H9 (cell line): ENCODE results near the gene KIAA1958. TPM values are rescaled to one million over a fixed set of nuclear protein-coding genes. Genes with fewer than 3 reads are reported as not detected.

Experiments used
- DNase-seq: peaks from one replicate; pipeline ENCODE4 v3.0.0-alpha.2; 2017
- H2AFZ ChIP-seq: one replicate; pipeline ENCODE4 v1.6.1; 2013; ENCODE audit warnings: mild to moderate bottlenecking, low read length, control low read depth, moderate library complexity
- H2AK5ac ChIP-seq: 2 replicates; pipeline ENCODE4 v1.6.1; 2013; ENCODE audit warnings: low read length, control low read depth, mixed read lengths; ENCODE audit not compliant: insufficient read length
- H2BK120ac ChIP-seq: one replicate; pipeline ENCODE4 v1.6.1; 2013; ENCODE audit warnings: low read depth, mild to moderate bottlenecking, low read length, control low read depth, inconsistent platforms; ENCODE audit not compliant: poor library complexity, severe bottlenecking
- H2BK12ac ChIP-seq: 2 replicates; pipeline ENCODE4 v1.6.1; 2013; ENCODE audit warnings: low read length, control low read depth, mixed read lengths, low read depth; ENCODE audit not compliant: insufficient read length
- H2BK15ac ChIP-seq: 2 replicates; pipeline ENCODE4 v1.6.1; 2013; ENCODE audit warnings: low read depth, low read length, control low read depth
- H2BK20ac ChIP-seq: one replicate; pipeline ENCODE4 v1.6.1; 2013; ENCODE audit warnings: low read depth, mild to moderate bottlenecking, low read length, control low read depth, inconsistent platforms; ENCODE audit not compliant: poor library complexity, severe bottlenecking
- H2BK5ac ChIP-seq: 2 replicates; pipeline ENCODE4 v1.6.1; 2013; ENCODE audit warnings: low read length, control low read depth, mixed read lengths; ENCODE audit not compliant: insufficient read length
- H3K14ac ChIP-seq: 2 replicates; pipeline ENCODE4 v1.6.1; 2013; ENCODE audit warnings: low read length, control low read depth; ENCODE audit not compliant: insufficient read depth
- H3K18ac ChIP-seq: 2 replicates; pipeline ENCODE4 v1.6.1; 2013; ENCODE audit warnings: low read depth, mild to moderate bottlenecking, mixed read lengths, low read length, control low read depth; ENCODE audit not compliant: insufficient read length
- H3K23ac ChIP-seq: 2 replicates; pipeline ENCODE4 v1.6.1; 2013; ENCODE audit warnings: low read length, control low read depth, mixed read lengths, low read depth; ENCODE audit not compliant: insufficient read length
- H3K23me2 ChIP-seq: 2 replicates; pipeline ENCODE4 v1.6.1; 2013; ENCODE audit warnings: low read depth, mild to moderate bottlenecking, mixed read lengths, low read length, control low read depth; ENCODE audit not compliant: insufficient read length, poor library complexity, severe bottlenecking
- H3K27ac ChIP-seq: 2 replicates; pipeline ENCODE4 v1.5.1; 2013; ENCODE audit warnings: low read length, control low read depth, mixed read lengths, low read depth; ENCODE audit not compliant: insufficient read length
- H3K27me3 ChIP-seq: 2 replicates; pipeline ENCODE4 v1.6.1; 2013; ENCODE audit warnings: low read length, control low read depth, inconsistent platforms; ENCODE audit not compliant: insufficient read depth
- H3K4ac ChIP-seq: 2 replicates; pipeline ENCODE4 v1.6.1; 2013; ENCODE audit warnings: low read depth, mild to moderate bottlenecking, control low read depth, inconsistent platforms, low read length, moderate library complexity
- H3K4me1 ChIP-seq: 2 replicates; pipeline ENCODE4 v1.6.1; 2013; ENCODE audit warnings: low read length, control low read depth, inconsistent platforms; ENCODE audit not compliant: insufficient read depth
- H3K4me2 ChIP-seq: 2 replicates; pipeline ENCODE4 v1.6.1; 2013; ENCODE audit warnings: low read length, control low read depth, mixed read lengths; ENCODE audit not compliant: insufficient read length, insufficient read depth
- H3K56ac ChIP-seq: 2 replicates; pipeline ENCODE4 v1.6.1; 2013; ENCODE audit warnings: low read depth, mild to moderate bottlenecking, mixed read lengths, low read length, control low read depth; ENCODE audit not compliant: insufficient read length
- H3K79me1 ChIP-seq: 2 replicates; pipeline ENCODE4 v1.6.1; 2013; ENCODE audit warnings: low read depth, mild to moderate bottlenecking, moderate library complexity, low read length, control low read depth, inconsistent platforms; ENCODE audit not compliant: insufficient read depth, poor library complexity, severe bottlenecking
- H3K79me2 ChIP-seq: 2 replicates; pipeline ENCODE4 v1.6.1; 2013; ENCODE audit warnings: low read length, control low read depth, inconsistent platforms; ENCODE audit not compliant: insufficient read depth
- H3K9ac ChIP-seq: 2 replicates; pipeline ENCODE4 v1.6.1; 2013; ENCODE audit warnings: low read length, control low read depth, mixed read lengths; ENCODE audit not compliant: insufficient read length; ENCODE audit errors: extremely low read depth
- H3K9me3 ChIP-seq: one replicate; pipeline ENCODE4 v1.6.1; 2013; ENCODE audit warnings: low read depth, low read length, inconsistent platforms; ENCODE audit not compliant: control insufficient read depth
- H3T11ph ChIP-seq: one replicate; pipeline ENCODE4 v1.6.1; 2013; ENCODE audit warnings: mild to moderate bottlenecking, low read length, control low read depth, inconsistent platforms
- H4K20me1 ChIP-seq: one replicate; pipeline ENCODE4 v1.6.1; 2013; ENCODE audit not compliant: control insufficient read depth, insufficient read length, insufficient read depth
- H4K5ac ChIP-seq: 2 replicates; pipeline ENCODE4 v1.6.1; 2013; ENCODE audit warnings: low read depth, mild to moderate bottlenecking, mixed read lengths, low read length, control low read depth; ENCODE audit not compliant: insufficient read length
- H4K8ac ChIP-seq: replicated peaks from 2 replicates; pipeline ENCODE4 v1.6.1; 2013; ENCODE audit warnings: low read length, control low read depth, mixed read lengths, low read depth; ENCODE audit not compliant: insufficient read length
- H4K91ac ChIP-seq: 2 replicates; pipeline ENCODE4 v1.6.1; 2013; ENCODE audit warnings: low read depth, mild to moderate bottlenecking, moderate library complexity, mixed read lengths, low read length, control low read depth; ENCODE audit not compliant: insufficient read length
- H3K27ac Mint-ChIP-seq, 3 experiments: 2 replicates in 2 of 3; 3 replicates in 1 of 3; pipeline ENCODE4 v1.8.0; 2020 to 2021; ENCODE audit warnings: mixed read lengths in 3 of 3, mild to moderate bottlenecking in 1 of 3, moderate library complexity in 1 of 3
- H3K27me3 Mint-ChIP-seq: 2 replicates; pipeline ENCODE4 v1.8.0; 2021; ENCODE audit warnings: low read depth, mild to moderate bottlenecking, moderate library complexity, mixed read lengths
- H3K36me3 Mint-ChIP-seq, 3 experiments: 2 replicates in 2 of 3; 3 replicates in 1 of 3; pipeline ENCODE4 v1.8.0; 2020 to 2021; ENCODE audit warnings: low read depth in 3 of 3, mixed read lengths in 3 of 3; ENCODE audit not compliant: insufficient read depth in 1 of 3
- H3K4me1 Mint-ChIP-seq, 2 experiments: 2 replicates each; pipeline ENCODE4 v1.8.0; 2020; ENCODE audit warnings: mixed read lengths in 2 of 2
- H3K4me3 Mint-ChIP-seq, 2 experiments: 2 replicates in 1 of 2; 3 replicates in 1 of 2; pipeline ENCODE4 v1.8.0; 2020 to 2021; ENCODE audit warnings: mild to moderate bottlenecking in 2 of 2, mixed read lengths in 2 of 2, moderate library complexity in 1 of 2
- H3K9me3 Mint-ChIP-seq, 2 experiments: 2 replicates in 1 of 2; 3 replicates in 1 of 2; pipeline ENCODE4 v1.8.0; 2020; ENCODE audit warnings: mild to moderate bottlenecking in 2 of 2, mixed read lengths in 2 of 2, moderate library complexity in 1 of 2
- WGBS: extraction: QIAGEN DNeasy Blood & Tissue Kit; methylation state at CpG from one replicate; pipeline ENCODE4 v1.1.7; 2013; ENCODE audit warnings: missing lambda C conversion rate, low lambda C conversion rate, mixed read lengths; ENCODE audit not compliant: insufficient read length; ENCODE audit errors: extremely low coverage; 5-methylcytosine and 5-hydroxymethylcytosine counted together
- total RNA-seq: library from RNA; stranded (reverse); gene quantifications from 2 replicates; pipeline ENCODE4 v1.2.1, GENCODE V29; 2021
- TF ChIP-seq, protein P1 (sequence below): fragments of 200-600 bp; sonication (generic); conservative IDR thresholded peaks from 3 replicates; pipeline ENCODE4 v1.8.0; 2021; ENCODE audit warnings: antibody characterized with exemption, mild to moderate bottlenecking

KIAA1958 gene
- total RNA-seq, 1 experiment from 2014 or later: 34.0 TPM

DNA sequence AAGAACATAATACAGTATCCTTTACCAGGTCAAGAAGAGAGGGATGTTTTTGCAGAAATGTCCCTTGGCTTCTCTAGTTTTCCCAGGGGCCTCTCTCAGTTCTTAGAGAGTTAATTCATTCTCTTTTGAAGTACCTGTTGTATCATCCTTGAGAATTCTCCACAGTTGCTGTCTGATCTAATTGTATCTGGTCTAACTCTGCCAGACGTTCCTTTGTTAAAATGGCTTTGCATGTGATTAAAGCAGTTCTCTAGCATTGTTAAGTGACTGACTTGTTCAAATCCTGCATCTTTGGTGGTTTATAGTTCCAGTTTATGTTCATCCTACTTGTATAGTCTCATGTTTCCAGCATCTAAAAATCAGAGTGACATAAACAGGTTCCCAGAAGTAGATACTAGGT lies 65.0 kb downstream of the KIAA1958 start:
- peak overlapping the region; percentile 7 to 73 (median 42); a peak in 5 of 7 replicates for H3K27ac Mint-ChIP-seq

More for the DNA sequence above, 65.0 kb downstream of the KIAA1958 start:
- no peak overlapping the region for H2BK15ac ChIP-seq
- no peaks in the 10 kb centered on the region for H3K27me3 Mint-ChIP-seq
- H3K4me2 ChIP-seq: no peak overlapping the region
- H2AFZ ChIP-seq: no peak overlapping the region
- peaks cover 67 to 74% of the 10 kb centered on the region in 2 experiments for H3K4me1 Mint-ChIP-seq
- H3K27me3 ChIP-seq: no peaks in the 10 kb centered on the region
- no peak overlapping the region for H3K4ac ChIP-seq
- no peaks in the 10 kb centered on the region for H3K23me2 ChIP-seq
- H4K20me1 ChIP-seq: no peaks in the 10 kb centered on the region
- H3K36me3 Mint-ChIP-seq: peaks cover 3 to 13% (median 10%) of the 10 kb centered on the region in 3 experiments
- H3K23ac ChIP-seq: no peak overlapping the region
- H3K4me3 Mint-ChIP-seq: no peak overlapping the region
- WGBS: no CpG with 5 or more reads among the region's 1 CpG
- no peak overlapping the region for H4K5ac ChIP-seq
- H3K27ac ChIP-seq: no peak overlapping the region
- no peak overlapping the region for H3K9ac ChIP-seq
- no peak overlapping the region for H4K91ac ChIP-seq
- no peak overlapping the region for H2BK12ac ChIP-seq
- H2AK5ac ChIP-seq: no peak overlapping the region
- no peak overlapping the region for H3T11ph ChIP-seq
- DNase-seq: no peak
- H2BK120ac ChIP-seq: no peak overlapping the region
- TF ChIP-seq, protein P1, sequence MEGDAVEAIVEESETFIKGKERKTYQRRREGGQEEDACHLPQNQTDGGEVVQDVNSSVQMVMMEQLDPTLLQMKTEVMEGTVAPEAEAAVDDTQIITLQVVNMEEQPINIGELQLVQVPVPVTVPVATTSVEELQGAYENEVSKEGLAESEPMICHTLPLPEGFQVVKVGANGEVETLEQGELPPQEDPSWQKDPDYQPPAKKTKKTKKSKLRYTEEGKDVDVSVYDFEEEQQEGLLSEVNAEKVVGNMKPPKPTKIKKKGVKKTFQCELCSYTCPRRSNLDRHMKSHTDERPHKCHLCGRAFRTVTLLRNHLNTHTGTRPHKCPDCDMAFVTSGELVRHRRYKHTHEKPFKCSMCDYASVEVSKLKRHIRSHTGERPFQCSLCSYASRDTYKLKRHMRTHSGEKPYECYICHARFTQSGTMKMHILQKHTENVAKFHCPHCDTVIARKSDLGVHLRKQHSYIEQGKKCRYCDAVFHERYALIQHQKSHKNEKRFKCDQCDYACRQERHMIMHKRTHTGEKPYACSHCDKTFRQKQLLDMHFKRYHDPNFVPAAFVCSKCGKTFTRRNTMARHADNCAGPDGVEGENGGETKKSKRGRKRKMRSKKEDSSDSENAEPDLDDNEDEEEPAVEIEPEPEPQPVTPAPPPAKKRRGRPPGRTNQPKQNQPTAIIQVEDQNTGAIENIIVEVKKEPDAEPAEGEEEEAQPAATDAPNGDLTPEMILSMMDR: no peak
- peaks cover 4 to 9% of the 10 kb centered on the region in 2 experiments; a peak in 4 of 5 replicates for H3K9me3 Mint-ChIP-seq
- H3K79me2 ChIP-seq: peaks cover 7% of the 10 kb centered on the region; the same call in 1 of the 2 replicates
- H2BK5ac ChIP-seq: no peak overlapping the region
- H2BK20ac ChIP-seq: no peak overlapping the region
- peaks cover 16% of the 10 kb centered on the region for H3K4me1 ChIP-seq
- no peaks in the 10 kb centered on the region for H3K9me3 ChIP-seq
- H3K79me1 ChIP-seq: peaks cover 3% of the 10 kb centered on the region
- no peak overlapping the region for H3K18ac ChIP-seq
- H3K56ac ChIP-seq: no peak overlapping the region
- H4K8ac ChIP-seq: no peak overlapping the region
- H3K14ac ChIP-seq: no peak overlapping the region
